IMR-90 (cell line): ENCODE data around the gene MAT2A. TPM values are rescaled to one million over a fixed set of nuclear protein-coding genes. Genes with fewer than 3 reads are reported as not detected.

Experiments used
- ATAC-seq: fragments of 200-7000 bp; cut with Tn5 transposase; 2 replicates; pipeline ENCODE4 v1.9.1; 2020; ENCODE audit warnings: low read depth, mild to moderate bottlenecking, moderate library complexity
- BruUV-seq: library from RNA; stranded (reverse); fragments of 400-500 nt; replicated peaks from 2 replicates; lab custom pipeline; 2021; lab: Mats Ljungman, UMichigan
- CTCF ChIA-PET: fragments of 300-600 bp; formaldehyde crosslinking; extraction: SDS; loops from one replicate; lab custom pipeline; 2021; ENCODE audit warnings: antibody characterized with exemption; lab: Yijun Ruan, JAX
- POLR2A ChIA-PET: fragments of 300-600 bp; sonication (Branson Sonifier 250); formaldehyde crosslinking; loops from one replicate; lab custom pipeline; 2022; ENCODE audit warnings: antibody characterized with exemption; ENCODE audit not compliant: unreplicated experiment; lab: Charles Lee
- DNase-seq: peaks from one replicate; pipeline ENCODE4 v3.0.0; 2013
- H2AFZ ChIP-seq: replicated peaks from 2 replicates; pipeline ENCODE3; 2013; ENCODE audit warnings: low read length, mild to moderate bottlenecking; ENCODE audit not compliant: poor library complexity
- H2AK5ac ChIP-seq: 2 replicates; pipeline ENCODE4 v1.6.1; 2013; ENCODE audit warnings: low read depth, low read length, inconsistent platforms
- H2AK9ac ChIP-seq: replicated peaks from 2 replicates; pipeline ENCODE3; 2013; ENCODE audit warnings: mild to moderate bottlenecking, low read depth, low read length, moderate library complexity; ENCODE audit not compliant: poor library complexity
- H2BK120ac ChIP-seq: 2 replicates; pipeline ENCODE4 v1.6.1; 2013; ENCODE audit warnings: low read depth, low read length, inconsistent platforms
- H2BK15ac ChIP-seq: 3 replicates; pipeline ENCODE4 v1.6.1; 2013; ENCODE audit warnings: low read depth, low read length, inconsistent platforms
- H2BK20ac ChIP-seq: 2 replicates; pipeline ENCODE4 v1.6.1; 2013; ENCODE audit warnings: low read depth, mild to moderate bottlenecking, inconsistent platforms, low read length, moderate library complexity
- H2BK5ac ChIP-seq: 2 replicates; pipeline ENCODE4 v1.6.1; 2013; ENCODE audit warnings: mild to moderate bottlenecking, low read depth, low read length, inconsistent platforms; ENCODE audit not compliant: poor library complexity, severe bottlenecking
- H3K14ac ChIP-seq: replicated peaks from 2 replicates; pipeline ENCODE4 v1.6.1; 2013; ENCODE audit warnings: low read depth, low read length, inconsistent platforms
- H3K18ac ChIP-seq: 2 replicates; pipeline ENCODE4 v1.6.1; 2013; ENCODE audit warnings: low read depth, low read length, control low read depth
- H3K23ac ChIP-seq: 2 replicates; pipeline ENCODE4 v1.6.1; 2013; ENCODE audit warnings: low read depth, low read length, inconsistent platforms
- H3K27ac ChIP-seq: 2 replicates; pipeline ENCODE4 v1.5.1; 2013; ENCODE audit warnings: mild to moderate bottlenecking, control low read depth, low read length; ENCODE audit not compliant: insufficient read depth
- H3K27me3 ChIP-seq: 2 replicates; pipeline ENCODE4 v1.6.1; 2013; ENCODE audit warnings: low read length; ENCODE audit not compliant: control insufficient read depth, insufficient read depth
- H3K36me3 ChIP-seq: 2 replicates; pipeline ENCODE4 v1.6.1; 2013; ENCODE audit warnings: low read length, mixed read lengths; ENCODE audit not compliant: control insufficient read depth, insufficient read depth
- H3K4ac ChIP-seq: 2 replicates; pipeline ENCODE4 v1.6.1; 2013; ENCODE audit warnings: low read depth, low read length, inconsistent platforms
- H3K4me1 ChIP-seq: 2 replicates; pipeline ENCODE4 v1.6.1; 2013; ENCODE audit warnings: low read length, mixed read lengths; ENCODE audit not compliant: control insufficient read depth, insufficient read depth
- H3K4me2 ChIP-seq: 2 replicates; pipeline ENCODE4 v1.6.1; 2013; ENCODE audit warnings: low read depth, mild to moderate bottlenecking, control low read depth, low read length, moderate library complexity
- H3K4me3 ChIP-seq: 2 replicates; pipeline ENCODE4 v1.5.1; 2013; ENCODE audit warnings: low read depth, mild to moderate bottlenecking, control low read depth, low read length, moderate library complexity; ENCODE audit not compliant: insufficient read depth
- H3K56ac ChIP-seq: 2 replicates; pipeline ENCODE4 v1.6.1; 2013; ENCODE audit warnings: low read length, inconsistent platforms; ENCODE audit not compliant: insufficient read depth; ENCODE audit errors: extremely low read depth
- H3K79me1 ChIP-seq, 2 experiments: 2 replicates each; pipeline ENCODE4 v1.6.1; 2013; ENCODE audit warnings: low read length in 2 of 2, inconsistent platforms in 1 of 2, low read depth in 1 of 2
- H3K9ac ChIP-seq: 2 replicates; pipeline ENCODE4 v1.6.1; 2013; ENCODE audit warnings: low read depth, low read length, control low read depth
- H3K9me1 ChIP-seq: 2 replicates; pipeline ENCODE4 v1.6.1; 2013; ENCODE audit warnings: low read length, inconsistent platforms; ENCODE audit not compliant: insufficient read depth
- H3K9me3 ChIP-seq: 2 replicates; pipeline ENCODE4 v1.6.1; 2013; ENCODE audit warnings: low read length; ENCODE audit not compliant: control insufficient read depth, insufficient read depth
- H4K20me1 ChIP-seq: 2 replicates; pipeline ENCODE4 v1.6.1; 2013; ENCODE audit warnings: low read length, inconsistent platforms; ENCODE audit not compliant: insufficient read depth
- H4K5ac ChIP-seq: 2 replicates; pipeline ENCODE4 v1.6.1; 2013; ENCODE audit warnings: mild to moderate bottlenecking, low read depth, low read length, control low read depth
- H4K8ac ChIP-seq, 2 experiments: 2 replicates each; pipeline ENCODE4 v1.6.1; 2013; ENCODE audit warnings: low read depth in 2 of 2, low read length in 2 of 2, control low read depth in 1 of 2, inconsistent platforms in 1 of 2
- H4K91ac ChIP-seq: 2 replicates; pipeline ENCODE4 v1.6.1; 2013; ENCODE audit warnings: low read depth, low read length, inconsistent platforms; ENCODE audit not compliant: insufficient read depth
- BHLHE40 ChIP-seq: fragments of 150-350 bp; IDR thresholded peaks from 2 replicates; pipeline ENCODE4 v1.6.1; 2016; ENCODE audit warnings: mild to moderate bottlenecking, low read depth, low read length
- MAZ ChIP-seq: IDR thresholded peaks from 2 replicates; pipeline ENCODE4 v1.6.1; 2012; ENCODE audit warnings: low read depth, mild to moderate bottlenecking, low read length, improper control_type of control experiment, moderate library complexity, borderline replicate concordance
- WGBS, 2 experiments: methylation state at CpG; one replicate each; pipeline versions ENCODE4 v1.1.5 to v1.1.7; 2013; ENCODE audit warnings: missing lambda C conversion rate in 2 of 2; ENCODE audit not compliant: insufficient read length in 1 of 2; ENCODE audit errors: extremely low coverage in 2 of 2; 5-methylcytosine and 5-hydroxymethylcytosine counted together
- dilution Hi-C: fragments of 300-500 bp; cut with HindIII; formaldehyde crosslinking; loops from one replicate; pipeline ENCODE4 v1.14.3; 2018; ENCODE audit warnings: low sequenced_read_pairs; ENCODE audit not compliant: unreplicated experiment
- in situ Hi-C: fragments of 300-500 bp; cut with MboI; formaldehyde crosslinking; loops from 3 replicates; pipeline ENCODE4 v1.14.3; 2019; ENCODE audit warnings: low sequenced_read_pairs, inconsistent platforms, mixed read lengths
- intact Hi-C: fragments of 100-400 bp; cut with micrococcal nuclease; formaldehyde crosslinking; loops from 2 replicates; pipeline ENCODE4 v1.10.0; 2022
- polyA plus RNA-seq, 3 experiments: library from polyadenylated mRNA; depleted of rRNA; stranded (reverse); fragments of >200 nt; gene quantifications; 2 replicates each; pipeline ENCODE4 v1.2.3, GENCODE V29; 2012; ENCODE audit warnings: low replicate concordance in 1 of 3
- total RNA-seq: library from RNA; depleted of rRNA; stranded (reverse); fragments of >200 nt; gene quantifications from 2 replicates; pipeline ENCODE4 v1.2.3, GENCODE V29; 2012

The MAT2A gene
- total and polyA plus RNA-seq, 2 of the 4 experiments (the other 2 are of a cell fraction) = 94.1 to 223 TPM

- dilution Hi-C loops = no loop called here
These were observed 45.4 kb downstream of the MAT2A start, which contains the start of gene VAMP5 for GRCh38 chr2:85584354-85584856. Gene VAMP5 (plus strand): TSS chr2:85584431. CDS start chr2:85584491, 60 bp downstream.

More at GRCh38 chr2:85584354-85584856, 45.4 kb downstream of the MAT2A start, which contains the start of gene VAMP5:
- Histone ChIP-seq H3K27me3 (no peaks in the 10 kb centered on the region), H4K5ac (peak within 1 kb of the TSS; percentile 99), H2BK20ac (peak within 1 kb of the TSS; percentile 89), H3K27ac (peak within 1 kb of the TSS; percentile 90), H3K9me3 (no peaks in the 10 kb centered on the region), H2BK15ac (peak within 1 kb of the TSS; percentile 73; the same call in 2 of the 3 replicates), H4K20me1 (no peaks in the 10 kb centered on the region), H4K91ac (peak within 1 kb of the TSS; percentile 92), H3K4ac (peak within 1 kb of the TSS; percentile 97), H3K79me1 (peaks cover 6 to 41% of the 10 kb centered on the region in 2 experiments; a peak in 2 of 4 replicates), H3K14ac (peak within 1 kb of the TSS; percentile 94), H3K4me2 (peak within 1 kb of the TSS; percentile 87), H3K18ac (peak within 1 kb of the TSS; percentile 65), H3K4me3 (peak within 1 kb of the TSS; percentile 50), H2BK5ac (peak within 1 kb of the TSS; percentile 94), H2AFZ (peak within 1 kb of the TSS; percentile 94), H3K23ac (peak within 1 kb of the TSS; percentile 98), H3K56ac (peak within 1 kb of the TSS; percentile 54), H2AK5ac (peak within 1 kb of the TSS; percentile 98), H2BK120ac (peak within 1 kb of the TSS; percentile 91), H3K9me1 (peaks cover 17% of the 10 kb centered on the region), H2AK9ac (peak within 1 kb of the TSS; percentile 95), H3K4me1 (peaks cover 24% of the 10 kb centered on the region), H3K36me3 (no peaks in the 10 kb centered on the region), H4K8ac (peak within 1 kb of the TSS; percentile 42 to 97), H3K9ac (peak within 1 kb of the TSS; percentile 69)
- ATAC-seq = peak; percentile 65
- DNase-seq = no peak
- TF ChIP-seq BHLHE40 = no peak
- peak; percentile 34; the same call in 1 of the 2 replicates for TF ChIP-seq MAZ
- ChIA-PET POLR2A (no interaction called here), CTCF (no interaction called here)
- WGBS, 2 experiments = 5% methylated on average over 27 of the region's 52 CpGs; no CpG with 5 or more reads in 1 of the 2 experiments
- intact Hi-C loops = loop anchor here (2.0 kb wide), 1 partner anchor 24 kb away; the partner anchor contains the start of gene GGCX
- BruUV-seq = no TSS peak
- in situ Hi-C loops = no loop called here
